Loucy (cell line): ENCODE data around the gene ARMC12.

Experiments
- H2AFZ ChIP-seq: fragments of 200-600 bp; sonication (generic); 2 replicates; pipeline ENCODE4 v1.6.0; 2016; ENCODE audit warnings: antibody characterized with exemption, mild to moderate bottlenecking, low read length, moderate library complexity
- H3F3A ChIP-seq: fragments of 200-600 bp; 2 replicates; pipeline ENCODE4 v1.6.0; 2016; ENCODE audit warnings: antibody characterized with exemption, low read depth, mild to moderate bottlenecking
- H3K27me3 ChIP-seq: fragments of 200-600 bp; sonication (generic); 2 replicates; pipeline ENCODE4 v1.6.1; 2014; ENCODE audit warnings: low read length, mild to moderate bottlenecking; ENCODE audit not compliant: insufficient read depth, poor library complexity, severe bottlenecking
- H3K36me3 ChIP-seq: fragments of 200-600 bp; sonication (generic); 2 replicates; pipeline ENCODE4 v1.6.1; 2016; ENCODE audit warnings: low read length; ENCODE audit not compliant: insufficient read depth
- H3K4me1 ChIP-seq: fragments of 200-600 bp; sonication (generic); 2 replicates; pipeline ENCODE4 v1.5.1; 2014; ENCODE audit warnings: low read length, mild to moderate bottlenecking; ENCODE audit not compliant: insufficient read depth, poor library complexity, severe bottlenecking
- H3K4me2 ChIP-seq: fragments of 200-600 bp; sonication (generic); 2 replicates; pipeline ENCODE4 v1.6.0; 2014; ENCODE audit warnings: antibody characterized with exemption, low read length, low read depth, mild to moderate bottlenecking; ENCODE audit not compliant: poor library complexity, severe bottlenecking
- H3K4me3 ChIP-seq: fragments of 200-600 bp; sonication (generic); 2 replicates; pipeline ENCODE4 v1.5.1; 2014; ENCODE audit warnings: low read length, mild to moderate bottlenecking, mixed read lengths; ENCODE audit not compliant: poor library complexity, severe bottlenecking
- H3K79me2 ChIP-seq: fragments of 200-600 bp; sonication (generic); 2 replicates; pipeline ENCODE4 v1.6.1; 2014; ENCODE audit warnings: low read length; ENCODE audit not compliant: insufficient read depth
- H3K9ac ChIP-seq: fragments of 200-600 bp; sonication (generic); 2 replicates; pipeline ENCODE4 v1.6.0; 2014; ENCODE audit warnings: mild to moderate bottlenecking, low read depth, low read length, moderate library complexity; ENCODE audit not compliant: poor library complexity, severe bottlenecking
- H3K9me2 ChIP-seq: fragments of 200-600 bp; sonication (generic); replicated peaks from 2 replicates; pipeline ENCODE4 v1.6.1; 2016; ENCODE audit warnings: low read depth, low read length, mixed read lengths
- H3K9me3 ChIP-seq: fragments of 200-600 bp; sonication (generic); 2 replicates; pipeline ENCODE4 v1.6.1; 2014; ENCODE audit warnings: mild to moderate bottlenecking, antibody characterized with exemption, low read length, low read depth; ENCODE audit not compliant: insufficient read depth
- H4K20me1 ChIP-seq: fragments of 200-600 bp; sonication (generic); 2 replicates; pipeline ENCODE4 v1.6.0; 2014; ENCODE audit warnings: antibody characterized with exemption, low read length, mild to moderate bottlenecking; ENCODE audit not compliant: insufficient read depth, poor library complexity, severe bottlenecking
- EZH2phosphoT487 ChIP-seq: fragments of 200-600 bp; IDR thresholded peaks from 2 replicates; pipeline ENCODE4 v1.6.1; 2018; ENCODE audit warnings: antibody characterized with exemption, mild to moderate bottlenecking, moderate library complexity, borderline replicate concordance
- TF ChIP-seq, protein P1 (sequence below): fragments of 200-600 bp; sonication (generic); conservative IDR thresholded peaks from 2 replicates; pipeline ENCODE4 v1.5.1; 2014; ENCODE audit warnings: mild to moderate bottlenecking, antibody characterized with exemption, low read length

Gene ARMC12

DNA sequence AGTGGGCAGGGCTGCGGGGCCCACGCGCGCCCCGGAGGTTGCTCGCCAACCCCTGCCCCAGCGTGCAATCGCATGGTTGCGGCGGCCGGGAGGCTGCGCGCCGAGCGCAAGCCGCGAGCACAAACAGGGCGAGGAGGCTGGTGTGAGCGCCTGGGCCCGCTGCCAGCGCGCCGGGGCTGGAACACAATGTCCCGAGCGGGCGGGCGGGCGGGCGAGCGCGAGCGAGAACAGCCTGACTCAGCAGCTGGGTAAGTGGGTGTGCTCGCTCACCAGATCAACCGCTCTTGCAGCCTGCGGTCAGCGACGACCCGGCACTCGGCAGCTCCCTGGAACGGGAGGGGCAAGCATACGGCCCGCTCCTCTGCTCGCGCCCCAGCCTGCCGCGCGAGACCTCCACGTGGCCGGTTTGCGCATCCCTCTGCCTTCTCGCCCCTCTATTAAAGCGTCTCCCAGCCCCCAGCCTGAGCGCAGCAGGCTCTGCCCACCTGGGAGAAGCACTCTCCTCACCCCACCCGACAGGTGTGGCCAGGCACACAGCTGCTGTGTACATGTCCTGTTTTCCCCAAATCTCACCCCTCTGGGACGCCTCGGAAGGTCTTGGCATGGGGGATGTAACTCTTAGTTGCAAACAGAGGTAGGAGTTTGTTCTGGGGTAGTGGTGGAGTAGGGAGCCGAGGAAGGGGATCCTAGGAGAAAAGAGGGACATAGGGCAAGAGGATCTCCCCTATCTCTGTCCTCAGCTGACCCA, 8.7 kb upstream of the ARMC12 start:
- Histone ChIP-seq H3K9me2 (no peaks in the 10 kb centered on the region), H3K9ac (peak overlapping the region; percentile 96), H3K9me3 (no peaks in the 10 kb centered on the region), H3K4me3 (peak overlapping the region; percentile 76), H2AFZ (no peak overlapping the region), H4K20me1 (no peaks in the 10 kb centered on the region), H3K27me3 (no peaks in the 10 kb centered on the region), H3K79me2 (peaks cover 25% of the 10 kb centered on the region; the same call in 1 of the 2 replicates), H3F3A (peaks cover 14% of the 10 kb centered on the region; the same call in 1 of the 2 replicates), H3K4me1 (peaks cover 85% of the 10 kb centered on the region), H3K4me2 (peak overlapping the region; percentile 90), H3K36me3 (no peaks in the 10 kb centered on the region)
- no peak for TF ChIP-seq EZH2phosphoT487
- TF ChIP-seq, protein P1, sequence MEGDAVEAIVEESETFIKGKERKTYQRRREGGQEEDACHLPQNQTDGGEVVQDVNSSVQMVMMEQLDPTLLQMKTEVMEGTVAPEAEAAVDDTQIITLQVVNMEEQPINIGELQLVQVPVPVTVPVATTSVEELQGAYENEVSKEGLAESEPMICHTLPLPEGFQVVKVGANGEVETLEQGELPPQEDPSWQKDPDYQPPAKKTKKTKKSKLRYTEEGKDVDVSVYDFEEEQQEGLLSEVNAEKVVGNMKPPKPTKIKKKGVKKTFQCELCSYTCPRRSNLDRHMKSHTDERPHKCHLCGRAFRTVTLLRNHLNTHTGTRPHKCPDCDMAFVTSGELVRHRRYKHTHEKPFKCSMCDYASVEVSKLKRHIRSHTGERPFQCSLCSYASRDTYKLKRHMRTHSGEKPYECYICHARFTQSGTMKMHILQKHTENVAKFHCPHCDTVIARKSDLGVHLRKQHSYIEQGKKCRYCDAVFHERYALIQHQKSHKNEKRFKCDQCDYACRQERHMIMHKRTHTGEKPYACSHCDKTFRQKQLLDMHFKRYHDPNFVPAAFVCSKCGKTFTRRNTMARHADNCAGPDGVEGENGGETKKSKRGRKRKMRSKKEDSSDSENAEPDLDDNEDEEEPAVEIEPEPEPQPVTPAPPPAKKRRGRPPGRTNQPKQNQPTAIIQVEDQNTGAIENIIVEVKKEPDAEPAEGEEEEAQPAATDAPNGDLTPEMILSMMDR: peak; percentile 13; the same call in 1 of the 2 replicates

DNA sequence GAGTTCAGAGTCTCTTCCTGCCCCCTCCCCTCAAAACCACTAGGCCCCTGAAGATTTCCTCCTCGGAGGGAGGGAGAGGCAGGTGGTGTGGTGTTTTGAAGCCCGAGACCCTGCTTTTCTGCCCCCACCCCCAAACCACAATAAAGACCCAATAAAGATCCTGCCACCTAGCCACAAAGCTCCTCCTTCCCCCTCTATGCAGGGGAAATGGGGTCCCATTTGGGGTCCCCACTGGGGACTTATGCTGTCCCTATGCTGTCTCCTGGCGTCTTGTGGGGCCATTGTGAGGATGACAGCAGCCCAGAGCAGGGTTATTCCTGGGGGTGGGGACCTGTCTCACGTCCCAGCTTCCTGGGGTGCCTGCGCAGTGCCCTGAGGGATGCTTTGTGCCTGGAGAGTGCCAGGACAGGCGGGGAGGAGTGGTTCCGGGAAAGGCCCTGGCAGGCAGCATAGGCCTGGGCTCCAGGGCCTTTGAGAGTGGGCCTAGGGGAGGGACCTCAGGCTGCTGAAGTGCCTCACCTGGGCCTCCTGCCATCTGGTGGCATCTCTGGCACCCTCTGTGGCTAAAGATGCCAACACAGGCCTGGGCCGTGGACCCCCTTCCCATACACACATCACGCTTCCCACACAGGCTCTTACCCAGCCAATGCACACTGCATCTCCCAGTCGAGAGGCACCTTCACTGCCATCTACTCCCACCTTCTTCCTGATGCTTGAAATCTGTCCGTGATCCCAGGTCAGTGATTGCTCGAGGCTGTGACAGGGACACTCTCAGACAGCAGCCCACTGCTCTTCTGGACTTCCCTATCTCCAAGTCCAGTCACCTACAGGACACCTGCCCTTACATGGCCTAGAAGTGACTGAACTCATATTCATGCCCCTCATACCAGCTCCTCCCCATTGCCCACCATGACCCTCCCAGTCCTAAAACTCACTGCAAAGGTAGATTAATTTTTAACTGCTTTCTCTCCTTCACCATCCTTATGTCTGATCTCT, 7.9 kb upstream of the ARMC12 start:
- Histone ChIP-seq H3K9ac (peak overlapping the region; percentile 85), H3K4me2 (peak overlapping the region; percentile 90), H2AFZ (no peak overlapping the region), H3K9me3 (no peaks in the 10 kb centered on the region), H3F3A (peaks cover 14% of the 10 kb centered on the region; the same call in 1 of the 2 replicates), H3K4me3 (peak overlapping the region; percentile 74), H4K20me1 (no peaks in the 10 kb centered on the region), H3K79me2 (peaks cover 29% of the 10 kb centered on the region; the same call in 1 of the 2 replicates), H3K9me2 (no peaks in the 10 kb centered on the region), H3K36me3 (no peaks in the 10 kb centered on the region), H3K27me3 (no peaks in the 10 kb centered on the region), H3K4me1 (peaks cover 84% of the 10 kb centered on the region)
- TF ChIP-seq, protein P1: peak; percentile 56
- no peak for TF ChIP-seq EZH2phosphoT487

DNA sequence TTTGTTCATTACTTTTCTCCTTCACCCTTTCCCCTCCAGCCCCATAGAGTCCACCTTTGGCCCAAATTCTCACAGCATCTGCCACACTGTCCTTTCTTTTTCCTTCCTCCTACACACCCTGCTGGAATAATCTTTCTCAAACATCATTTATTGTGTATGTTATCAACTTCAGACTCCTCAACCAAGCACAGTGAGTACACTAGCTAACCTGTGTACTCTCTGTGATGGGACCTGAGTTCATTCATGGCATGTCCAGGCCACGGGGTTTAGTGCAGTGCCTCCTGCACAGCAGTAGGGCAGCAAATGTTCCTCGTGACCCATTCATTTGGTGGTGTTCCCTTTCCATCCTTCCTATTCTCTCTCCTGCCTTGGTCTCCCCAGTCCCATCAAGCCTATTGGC, 7.1 kb upstream of the ARMC12 start:
- no peaks in the 10 kb centered on the region for H3K9me3 ChIP-seq
- H3K27me3 ChIP-seq: no peaks in the 10 kb centered on the region
- H2AFZ ChIP-seq: no peak overlapping the region
- H3F3A ChIP-seq: peaks cover 14% of the 10 kb centered on the region; the same call in 1 of the 2 replicates
- H3K4me3 ChIP-seq: peak overlapping the region; percentile 74
- peak overlapping the region; percentile 90 for H3K4me2 ChIP-seq
- TF ChIP-seq, protein P1: no peak
- no peak for TF ChIP-seq EZH2phosphoT487
- H3K79me2 ChIP-seq: peaks cover 28% of the 10 kb centered on the region; the same call in 1 of the 2 replicates
- H3K36me3 ChIP-seq: no peaks in the 10 kb centered on the region
- no peaks in the 10 kb centered on the region for H3K9me2 ChIP-seq
- no peaks in the 10 kb centered on the region for H4K20me1 ChIP-seq
- peak overlapping the region; percentile 85 for H3K9ac ChIP-seq
- H3K4me1 ChIP-seq: peaks cover 78% of the 10 kb centered on the region
